GM21737 (cell line): Measurements from ENCODE around the gene KIF18A.

Experiments used
- ATAC-seq: cut with Tn5 transposase; IDR thresholded peaks from one replicate; pipeline ENCODE4 v1.9.1; 2021; ENCODE audit warnings: mild to moderate bottlenecking, moderate library complexity; ENCODE audit not compliant: unreplicated experiment

Gene KIF18A

GRCh38 chr11:28049338-28050216, 58.4 kb downstream of the KIF18A start:
- no peak for ATAC-seq

- no peak for ATAC-seq
Measured at GRCh38 chr11:28048812-28049211, 59.1 kb downstream of the KIF18A start.

GRCh38 chr11:28043930-28044709, 63.8 kb downstream of the KIF18A start:
- ATAC-seq: no peak

GRCh38 chr11:28040384-28040783, 67.6 kb downstream of the KIF18A start:
- no peak for ATAC-seq

- no peak for ATAC-seq
Measured at GRCh38 chr11:28038775-28039174, 69.2 kb downstream of the KIF18A start.

- no peak for ATAC-seq
Measured at GRCh38 chr11:28026634-28027290, 81.2 kb downstream of the KIF18A start.

- no peak for ATAC-seq
Measured at GRCh38 chr11:28017816-28018215, 90.1 kb downstream of the KIF18A start.

- ATAC-seq: no peak
Measured at GRCh38 chr11:28011813-28012212, 96.1 kb downstream of the KIF18A start.

GRCh38 chr11:28009996-28010395, 98.0 kb downstream of the KIF18A start:
- ATAC-seq: no peak

GRCh38 chr11:28009388-28009787, 98.6 kb downstream of the KIF18A start:
- ATAC-seq: no peak

- no peak for ATAC-seq
Measured at GRCh38 chr11:28003615-28004014, 104.3 kb downstream of the KIF18A start.

- no peak for ATAC-seq
Measured at GRCh38 chr11:27998552-27998951, 109.4 kb downstream of the KIF18A start.

GRCh38 chr11:27997344-27997743, 110.6 kb downstream of the KIF18A start:
- no peak for ATAC-seq

GRCh38 chr11:27996066-27996465, 111.9 kb downstream of the KIF18A start:
- no peak for ATAC-seq

GRCh38 chr11:27995083-27995482, 112.9 kb downstream of the KIF18A start:
- no peak for ATAC-seq

- ATAC-seq: no peak
Measured at GRCh38 chr11:27991736-27992135, 116.2 kb downstream of the KIF18A start.

- no peak for ATAC-seq
Measured at GRCh38 chr11:27977527-27977926, 130.4 kb downstream of the KIF18A start.

- ATAC-seq: no peak
Measured at GRCh38 chr11:27977031-27977430, 130.9 kb downstream of the KIF18A start.

GRCh38 chr11:27976262-27976661, 131.7 kb downstream of the KIF18A start:
- no peak for ATAC-seq

- no peak for ATAC-seq
Measured at GRCh38 chr11:27973851-27974536, 134.0 kb downstream of the KIF18A start.
